Thoracic aorta (tissue), 2 donors: ENCODE measurements around the gene MB. TPM values are rescaled to one million over a fixed set of nuclear protein-coding genes. Genes with fewer than 3 reads are reported as not detected.

Experiments
- ATAC-seq: fragments of 150-250 bp; one replicate; pipeline ENCODE4 v1.8.0; 2017; ENCODE audit warnings: low read depth; ENCODE audit not compliant: insufficient number of reproducible peaks, low FRiP score
- DNase-seq: peaks from one replicate; pipeline ENCODE4 v3.0.0-alpha.2; 2020; ENCODE audit warnings: low spot score
- H3K27ac ChIP-seq, 2 donors: fragments of 200-600 bp; sonication (generic); 1 replicate in 1 of 2; 2 replicates in 1 of 2; pipeline ENCODE4 v1.5.1; 2016; ENCODE audit warnings: mild to moderate bottlenecking in 2 of 2, moderate library complexity in 2 of 2
- H3K27me3 ChIP-seq: fragments of 200-600 bp; sonication (generic); replicated peaks from 2 replicates; pipeline ENCODE4 v1.6.0; 2016; ENCODE audit warnings: mild to moderate bottlenecking; ENCODE audit not compliant: insufficient read depth
- H3K36me3 ChIP-seq: fragments of 200-600 bp; sonication (generic); one replicate; pipeline ENCODE4 v1.5.1; 2016
- H3K4me1 ChIP-seq, 2 donors: fragments of 200-600 bp; sonication (generic); 1 replicate in 1 of 2; 2 replicates in 1 of 2; pipeline versions ENCODE4 v1.5.1 to v1.6.0; 2016; ENCODE audit warnings: low read depth in 2 of 2, mild to moderate bottlenecking in 1 of 2; ENCODE audit not compliant: control insufficient read depth in 1 of 2
- H3K4me3 ChIP-seq: fragments of 200-600 bp; sonication (generic); 2 replicates; pipeline ENCODE4 v1.5.1; 2016; ENCODE audit warnings: mild to moderate bottlenecking
- H3K9me3 ChIP-seq: fragments of 200-600 bp; sonication (generic); 2 replicates; pipeline ENCODE4 v1.5.1; 2016
- CTCF ChIP-seq: fragments of 200-600 bp; sonication (generic); IDR thresholded peaks from one replicate; pipeline ENCODE4 v1.5.1; 2019; ENCODE audit warnings: antibody characterized with exemption
- total RNA-seq, 2 donors: library from RNA; depleted of rRNA; stranded (reverse); fragments of >200 nt; gene quantifications; one replicate each; pipeline versions ENCODE4 v1.1.0 to v1.2.3, GENCODE V29; 2016

Gene MB
- total RNA-seq, 2 donors from 2014 or later: not detected

GRCh38 chr22:35586771-35587170, 30.4 kb downstream of the MB start:
- peaks cover 0 to 6% of the 10 kb centered on the region in 2 donors for H3K4me1 ChIP-seq
- H3K4me3 ChIP-seq: no peak overlapping the region
- DNase-seq (no peak), ATAC-seq (no peak)
- TF ChIP-seq CTCF: no peak
- no peaks in the 10 kb centered on the region for H3K36me3 ChIP-seq
- no peaks in the 10 kb centered on the region for H3K9me3 ChIP-seq
- H3K27ac ChIP-seq: no peak overlapping the region
- H3K27me3 ChIP-seq: no peaks in the 10 kb centered on the region

DNA sequence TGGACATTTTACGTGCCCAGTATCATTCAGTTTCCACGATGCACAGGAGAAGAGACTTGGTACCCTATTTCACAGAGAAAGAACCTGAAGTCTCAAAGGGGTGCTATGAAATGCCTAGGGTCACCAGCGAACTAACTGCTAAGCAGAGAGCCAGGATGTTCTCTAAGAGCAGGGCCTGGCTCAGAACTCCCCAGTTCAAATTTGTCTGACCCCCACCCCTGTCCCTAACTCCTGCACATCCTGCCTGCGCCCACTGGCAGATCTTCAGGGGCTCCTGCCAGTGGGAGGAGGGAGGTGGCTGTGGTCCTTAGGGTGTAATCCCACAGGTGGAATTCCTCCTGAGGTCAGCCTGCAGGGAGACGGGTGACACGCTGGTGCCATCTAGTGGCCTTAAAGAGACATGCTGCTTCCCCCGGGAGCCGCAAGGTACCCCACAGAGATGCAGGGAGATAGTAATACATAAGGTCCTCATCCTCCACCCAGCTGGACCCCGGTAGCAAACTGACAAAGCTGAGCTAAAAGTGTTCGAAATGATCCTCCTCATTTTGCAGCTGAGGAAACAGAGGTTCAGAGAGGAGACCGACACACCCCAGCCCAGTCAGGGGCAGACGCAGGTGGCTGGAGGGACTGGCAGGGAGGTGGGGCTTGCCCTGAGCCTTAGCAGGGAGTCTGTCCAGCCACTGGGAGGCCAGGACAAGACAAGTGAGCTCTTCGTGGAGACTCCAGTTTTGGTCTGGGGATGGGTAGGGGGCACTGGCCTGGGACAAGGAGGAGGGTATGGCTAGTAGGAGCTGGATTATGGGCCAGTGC, 34.1 kb downstream of the MB start:
- Histone ChIP-seq H3K27ac (no peak overlapping the region), H3K4me3 (no peak overlapping the region), H3K36me3 (no peaks in the 10 kb centered on the region), H3K27me3 (no peaks in the 10 kb centered on the region), H3K4me1 (peaks cover 0 to 6% of the 10 kb centered on the region in 2 donors), H3K9me3 (no peaks in the 10 kb centered on the region)
- TF ChIP-seq CTCF: peak; percentile 93
- ATAC-seq (peak; percentile 37), DNase-seq (no peak)

DNA sequence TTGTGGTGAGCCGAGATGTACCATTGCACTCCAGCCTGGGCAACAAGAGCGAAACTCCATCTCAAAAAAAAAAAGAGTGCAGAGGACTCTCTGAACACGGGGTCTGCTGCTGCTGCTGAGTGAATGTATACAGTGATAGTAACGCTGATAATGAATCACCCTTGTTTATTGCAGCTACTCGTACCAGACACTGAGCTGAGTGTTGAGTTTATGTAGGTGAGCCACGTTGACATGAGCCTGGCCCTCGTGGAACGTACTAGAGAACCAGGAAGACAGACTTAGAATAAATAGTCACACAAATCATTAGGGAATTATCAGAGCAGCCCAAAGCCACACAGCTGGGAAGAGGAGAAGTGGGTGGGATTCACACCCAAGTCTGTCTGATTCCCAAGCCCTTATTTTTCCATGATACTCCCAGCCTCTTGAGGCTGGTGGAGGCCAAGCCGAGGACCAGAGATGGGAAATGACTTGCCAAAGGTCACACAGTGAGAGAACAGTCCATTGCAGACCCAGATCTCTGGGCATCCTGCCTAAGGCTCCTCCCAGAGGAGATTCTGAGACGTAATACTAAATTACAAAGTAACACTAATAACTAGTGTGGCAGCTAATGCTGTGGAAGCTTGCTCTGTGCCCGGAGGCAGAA, 34.8 kb downstream of the MB start:
- Histone ChIP-seq H3K27ac (no peak overlapping the region), H3K4me3 (no peak overlapping the region), H3K9me3 (no peaks in the 10 kb centered on the region), H3K4me1 (peaks cover 0 to 2% of the 10 kb centered on the region in 2 donors), H3K27me3 (no peaks in the 10 kb centered on the region), H3K36me3 (no peaks in the 10 kb centered on the region)
- DNase-seq (no peak), ATAC-seq (peak; percentile 16)
- TF ChIP-seq CTCF: no peak

DNA sequence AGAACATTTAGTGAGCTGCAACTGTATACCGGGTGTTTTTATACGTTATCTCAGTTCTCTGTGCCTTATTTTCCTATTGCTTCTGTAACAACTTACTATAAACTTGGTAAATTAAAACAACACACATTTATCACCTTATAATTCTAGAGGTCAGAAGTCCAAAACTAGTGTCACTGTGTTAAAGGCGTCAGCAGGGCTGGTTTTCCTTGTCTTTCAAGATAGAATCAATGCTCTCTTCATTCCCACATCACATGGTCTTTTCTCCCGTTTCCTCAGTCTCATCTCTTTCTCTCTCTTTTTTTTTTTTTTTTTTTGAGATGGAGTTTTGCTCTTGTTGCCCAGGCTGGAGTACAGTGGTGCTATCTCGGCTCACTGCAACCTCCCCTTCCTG, 36.1 kb downstream of the MB start:
- DNase-seq (no peak), ATAC-seq (no peak)
- no peak overlapping the region for H3K4me3 ChIP-seq
- no peak for TF ChIP-seq CTCF
- H3K27me3 ChIP-seq: no peaks in the 10 kb centered on the region
- H3K27ac ChIP-seq: no peak overlapping the region
- H3K9me3 ChIP-seq: no peaks in the 10 kb centered on the region
- H3K36me3 ChIP-seq: no peaks in the 10 kb centered on the region
- no peaks in the 10 kb centered on the region for H3K4me1 ChIP-seq

DNA sequence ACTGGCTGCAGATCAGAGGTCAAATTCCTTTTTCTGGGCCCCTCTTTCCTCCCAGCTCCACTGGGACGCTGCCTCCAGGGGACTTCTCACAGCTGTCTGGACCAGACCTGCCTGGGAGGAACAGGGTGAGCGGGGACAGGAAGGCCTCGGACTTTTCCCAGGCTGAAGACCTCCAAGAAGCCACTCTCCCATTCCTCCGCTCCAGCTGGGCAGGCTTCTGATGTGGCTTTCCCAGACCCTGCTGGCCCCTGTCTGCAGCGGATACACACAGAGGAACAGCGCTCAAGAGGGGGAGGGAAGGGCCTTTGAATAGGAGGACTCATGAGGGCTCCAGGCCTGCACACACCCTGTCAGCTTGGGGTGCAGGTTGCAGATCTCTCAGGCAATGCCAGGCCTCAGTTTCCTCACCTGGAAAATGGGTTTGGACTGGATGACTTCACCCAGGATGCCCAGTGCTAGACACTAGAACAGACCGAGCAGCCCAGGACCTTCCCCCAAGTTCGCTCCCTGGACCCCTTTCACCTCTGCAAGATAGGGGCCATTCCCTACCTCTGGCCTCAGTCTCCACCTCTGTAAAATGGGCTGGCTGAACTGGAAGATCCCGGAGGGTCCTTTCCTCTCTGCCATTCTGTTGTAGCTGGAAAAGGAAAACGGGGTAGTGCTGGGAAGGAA, 36.6 kb downstream of the MB start:
- no peak overlapping the region for H3K4me3 ChIP-seq
- DNase-seq: no peak
- no peak overlapping the region for H3K27ac ChIP-seq
- no peak for TF ChIP-seq CTCF
- no peak for ATAC-seq
- no peaks in the 10 kb centered on the region for H3K4me1 ChIP-seq
- no peaks in the 10 kb centered on the region for H3K27me3 ChIP-seq
- H3K9me3 ChIP-seq: no peaks in the 10 kb centered on the region
- no peaks in the 10 kb centered on the region for H3K36me3 ChIP-seq
